Mucosa of rectum (tissue), 2 donors: ENCODE results near the gene TMIGD1.
A peak's percentile ranks its signal among the peaks of the same experiment; 100 is the strongest.

Source experiments
- H3K27ac ChIP-seq, 2 donors: one replicate each; pipeline ENCODE4 v1.7.0; 2013; ENCODE audit warnings: inconsistent platforms in 2 of 2, low read depth in 2 of 2, low read length in 2 of 2
- H3K27me3 ChIP-seq, 2 donors: one replicate each; pipeline ENCODE4 v1.7.0; 2013; ENCODE audit warnings: low read length in 2 of 2; ENCODE audit not compliant: control insufficient read depth in 2 of 2, insufficient read depth in 2 of 2
- H3K36me3 ChIP-seq, 2 donors: one replicate each; pipeline ENCODE4 v1.7.0; 2013; ENCODE audit warnings: low read length in 2 of 2; ENCODE audit not compliant: control insufficient read depth in 2 of 2, insufficient read depth in 2 of 2
- H3K4me1 ChIP-seq, 2 donors: one replicate each; pipeline ENCODE4 v1.7.0; 2013; ENCODE audit warnings: low read length in 2 of 2, mild to moderate bottlenecking in 1 of 2; ENCODE audit not compliant: control insufficient read depth in 2 of 2, insufficient read depth in 2 of 2
- H3K4me3 ChIP-seq, 2 donors: one replicate each; pipeline ENCODE4 v1.7.0; 2013; ENCODE audit warnings: low read length in 2 of 2
- H3K9ac ChIP-seq, 2 donors: one replicate each; pipeline ENCODE4 v1.7.0; 2013; ENCODE audit warnings: low read length in 2 of 2, low read depth in 1 of 2, mild to moderate bottlenecking in 1 of 2
- H3K9me3 ChIP-seq, 2 donors: one replicate each; pipeline ENCODE4 v1.7.0; 2013; ENCODE audit warnings: low read length in 2 of 2; ENCODE audit not compliant: control insufficient read depth in 2 of 2
- donor health status: healthy.
- donor health status: Normal muscosa, but diverticular disease.

TMIGD1 gene

GRCh38 chr17:30296499-30297080 is 37.3 kb downstream of the TMIGD1 start:
- Histone ChIP-seq H3K9me3 (no peaks in the 10 kb centered on the region), H3K36me3 (no peaks in the 10 kb centered on the region), H3K27ac (no peak overlapping the region), H3K4me1 (peaks cover 0 to 3% of the 10 kb centered on the region in 2 donors), H3K27me3 (no peaks in the 10 kb centered on the region), H3K4me3 (no peak overlapping the region), H3K9ac (no peak overlapping the region)

- no peaks in the 10 kb centered on the region for H3K9me3 ChIP-seq
- peaks cover 6 to 11% of the 10 kb centered on the region in 2 donors for H3K4me1 ChIP-seq
- peak overlapping the region; percentile 42 to 61 for H3K27ac ChIP-seq
- H3K4me3 ChIP-seq, result peak overlapping the region; percentile 75
- no peaks in the 10 kb centered on the region for H3K27me3 ChIP-seq
- peaks cover 0 to 7% of the 10 kb centered on the region in 2 donors for H3K36me3 ChIP-seq
- H3K9ac ChIP-seq, result peak overlapping the region; percentile 66 to 78
These were observed 41.5 kb downstream of the TMIGD1 start for GRCh38 chr17:30292286-30292858.

- Histone ChIP-seq H3K27ac (peak within 1 kb of the TSS; percentile 42 to 61), H3K27me3 (no peaks in the 10 kb centered on the region), H3K4me1 (peaks cover 6 to 11% of the 10 kb centered on the region in 2 donors), H3K9ac (peak within 1 kb of the TSS; percentile 66 to 78), H3K9me3 (no peaks in the 10 kb centered on the region), H3K36me3 (peaks cover 0 to 11% of the 10 kb centered on the region in 2 donors), H3K4me3 (peak within 1 kb of the TSS; percentile 75)
These were observed 42.1 kb downstream of the TMIGD1 start, which contains the start of gene BLMH for GRCh38 chr17:30291543-30292285. Gene BLMH (minus strand): TSS chr17:30291944. CDS start chr17:30291819, 125 bp downstream.

- Histone ChIP-seq H3K27ac (no peak overlapping the region), H3K9ac (peak overlapping the region; percentile 54 to 78), H3K9me3 (no peaks in the 10 kb centered on the region), H3K36me3 (peaks cover 0 to 16% of the 10 kb centered on the region in 2 donors), H3K4me3 (peak overlapping the region; percentile 75), H3K4me1 (peaks cover 6 to 11% of the 10 kb centered on the region in 2 donors), H3K27me3 (no peaks in the 10 kb centered on the region)
These were observed 42.9 kb downstream of the TMIGD1 start for GRCh38 chr17:30290696-30291542.

GRCh38 chr17:30290077-30290476 is 43.8 kb downstream of the TMIGD1 start:
- Histone ChIP-seq H3K4me1 (peaks cover 6 to 11% of the 10 kb centered on the region in 2 donors), H3K9ac (no peak overlapping the region), H3K27ac (no peak overlapping the region), H3K4me3 (no peak overlapping the region), H3K36me3 (peaks cover 0 to 23% of the 10 kb centered on the region in 2 donors), H3K27me3 (no peaks in the 10 kb centered on the region), H3K9me3 (no peaks in the 10 kb centered on the region)

GRCh38 chr17:30279156-30279555 is 54.7 kb downstream of the TMIGD1 start:
- Histone ChIP-seq H3K9ac (no peak overlapping the region), H3K4me3 (no peak overlapping the region), H3K36me3 (peaks cover 7 to 12% of the 10 kb centered on the region in 2 donors), H3K27me3 (no peaks in the 10 kb centered on the region), H3K4me1 (no peaks in the 10 kb centered on the region), H3K9me3 (no peaks in the 10 kb centered on the region), H3K27ac (no peak overlapping the region)

GRCh38 chr17:30278032-30278431 is 55.8 kb downstream of the TMIGD1 start:
- Histone ChIP-seq H3K9me3 (no peaks in the 10 kb centered on the region), H3K36me3 (peaks cover 12 to 14% of the 10 kb centered on the region in 2 donors), H3K27ac (no peak overlapping the region), H3K27me3 (no peaks in the 10 kb centered on the region), H3K4me3 (no peak overlapping the region), H3K9ac (no peak overlapping the region), H3K4me1 (no peaks in the 10 kb centered on the region)

- H3K27ac ChIP-seq, result no peak overlapping the region
- no peaks in the 10 kb centered on the region for H3K9me3 ChIP-seq
- peaks cover 24 to 28% of the 10 kb centered on the region in 2 donors for H3K36me3 ChIP-seq
- H3K27me3 ChIP-seq, result no peaks in the 10 kb centered on the region
- H3K9ac ChIP-seq, result no peak overlapping the region
- H3K4me3 ChIP-seq, result no peak overlapping the region
- no peaks in the 10 kb centered on the region for H3K4me1 ChIP-seq
These were observed 57.9 kb downstream of the TMIGD1 start for GRCh38 chr17:30275911-30276310.

GRCh38 chr17:30274887-30275286 is 59.0 kb downstream of the TMIGD1 start:
- Histone ChIP-seq H3K27ac (no peak overlapping the region), H3K4me1 (no peaks in the 10 kb centered on the region), H3K36me3 (peaks cover 27 to 31% of the 10 kb centered on the region in 2 donors), H3K4me3 (no peak overlapping the region), H3K9me3 (no peaks in the 10 kb centered on the region), H3K27me3 (no peaks in the 10 kb centered on the region), H3K9ac (no peak overlapping the region)
